BJ (cell line): Measurements from ENCODE around the gene SKAP1. TPM values are rescaled to one million over a fixed set of nuclear protein-coding genes. Genes with fewer than 3 reads are reported as not detected.

ENCODE experiments used
- CTCF ChIA-PET: fragments of 350-600 bp; formaldehyde crosslinking; extraction: SDS; loops from one replicate; lab custom pipeline; 2021; ENCODE audit warnings: antibody characterized with exemption, inconsistent platforms; lab: Yijun Ruan, JAX
- POLR2A ChIA-PET: fragments of 300-600 bp; sonication (Branson Sonifier 250); formaldehyde crosslinking; extraction: SDS; loops from one replicate; lab custom pipeline; 2021; ENCODE audit warnings: antibody characterized with exemption; lab: Charles Lee
- DNase-seq: peaks from one replicate; pipeline ENCODE4 v3.0.0-alpha.2; 2011; ENCODE audit warnings: low read depth
- H3K27me3 ChIP-seq: 2 replicates; pipeline ENCODE4 v1.6.0; 2011; ENCODE audit warnings: low read length; ENCODE audit not compliant: control insufficient read depth, insufficient read depth
- H3K36me3 ChIP-seq: 2 replicates; pipeline ENCODE4 v1.5.1; 2011; ENCODE audit warnings: low read length; ENCODE audit not compliant: control insufficient read depth, insufficient read depth
- H3K4me3 ChIP-seq: 2 replicates; pipeline ENCODE4 v1.5.1; 2011; ENCODE audit warnings: low read depth, mild to moderate bottlenecking, control low read depth, low read length
- CTCF ChIP-seq: IDR thresholded peaks from 2 replicates; pipeline ENCODE4 v1.5.1; 2011; ENCODE audit warnings: low read depth, mild to moderate bottlenecking, control low read depth, inconsistent platforms, low read length, moderate library complexity; ENCODE audit not compliant: insufficient read depth
- polyA plus RNA-seq: library from polyadenylated mRNA; depleted of rRNA; stranded (reverse); fragments of >200 nt; gene quantifications from 2 replicates; pipeline ENCODE4 v1.2.3, GENCODE V29; 2011

Gene SKAP1
- polyA plus RNA-seq, 1 experiment = not detected

- TF ChIP-seq CTCF = no peak
- ChIA-PET CTCF (interaction anchor here (1.2 to 3.4 kb wide), 2 partner anchors 14 to 18 kb away, joined by 4 to 16 read pairs; no protein-coding TSS in a partner anchor), POLR2A (no interaction called here)
- DNase-seq = no peak
- H3K4me3 ChIP-seq = no peak overlapping the region
- H3K27me3 ChIP-seq = peaks cover 5% of the 10 kb centered on the region; the same call in 1 of the 2 replicates
- no peaks in the 10 kb centered on the region for H3K36me3 ChIP-seq
Measured at GRCh38 chr17:48439110-48439850, 9.3 kb upstream of the SKAP1 start.

- H3K4me3 ChIP-seq = no peak overlapping the region
- peaks cover 9% of the 10 kb centered on the region for H3K27me3 ChIP-seq
- CTCF ChIA-PET = interaction anchor here (3.4 kb wide), 1 partner anchor 18 kb away, joined by 16 read pairs; no protein-coding TSS in a partner anchor
- DNase-seq = no peak
- POLR2A ChIA-PET = no interaction called here
- H3K36me3 ChIP-seq = no peaks in the 10 kb centered on the region
- TF ChIP-seq CTCF = no peak
Measured at GRCh38 chr17:48438516-48439061, 8.6 kb upstream of the SKAP1 start.

- Histone ChIP-seq H3K4me3 (no peak overlapping the region), H3K36me3 (no peaks in the 10 kb centered on the region), H3K27me3 (peaks cover 39% of the 10 kb centered on the region)
- TF ChIP-seq CTCF = no peak
- no peak for DNase-seq
- ChIA-PET CTCF (interaction anchor here (1.0 to 1.6 kb wide), 2 partner anchors 11 to 23 kb away, joined by 3 to 8 read pairs; no protein-coding TSS in a partner anchor), POLR2A (no interaction called here)
Measured at GRCh38 chr17:48433896-48434295, 3.9 kb upstream of the SKAP1 start.

- POLR2A ChIA-PET = no interaction called here
- peaks cover 39% of the 10 kb centered on the region for H3K27me3 ChIP-seq
- CTCF ChIA-PET = interaction anchor here (1.1 to 1.6 kb wide), 2 partner anchors 24 kb away, joined by 3 to 8 read pairs; no protein-coding TSS in a partner anchor
Measured at GRCh38 chr17:48432820-48433775, 3.1 kb upstream of the SKAP1 start.

More at GRCh38 chr17:48432820-48433775, 3.1 kb upstream of the SKAP1 start:
- no peak overlapping the region for H3K4me3 ChIP-seq
- DNase-seq = no peak
- no peaks in the 10 kb centered on the region for H3K36me3 ChIP-seq
- no peak for TF ChIP-seq CTCF
